DOHH2 (cell line): Measurements from ENCODE around the gene ASRGL1.

Experiments
- H3F3A ChIP-seq: fragments of 200-600 bp; sonication (generic), shearing (Covaris generic); 2 replicates; pipeline ENCODE4 v1.6.0; 2016; ENCODE audit warnings: antibody characterized with exemption, mild to moderate bottlenecking; ENCODE audit not compliant: control insufficient read depth, insufficient read depth
- H3K27ac ChIP-seq: fragments of 200-600 bp; sonication (generic); 2 replicates; pipeline ENCODE4 v1.5.1; 2014; ENCODE audit warnings: low read depth, mild to moderate bottlenecking, low read length, moderate library complexity
- H3K27me3 ChIP-seq: fragments of 200-600 bp; sonication (generic); 2 replicates; pipeline ENCODE4 v1.6.1; 2014; ENCODE audit warnings: mild to moderate bottlenecking, low read length, mixed read lengths; ENCODE audit not compliant: control insufficient read depth
- H3K36me3 ChIP-seq: fragments of 200-600 bp; sonication (generic); 2 replicates; pipeline ENCODE4 v1.6.1; 2014; ENCODE audit warnings: mild to moderate bottlenecking, low read length, moderate library complexity, mixed read lengths; ENCODE audit not compliant: control insufficient read depth
- H3K4me1 ChIP-seq: fragments of 200-600 bp; sonication (generic); 2 replicates; pipeline ENCODE4 v1.6.1; 2014; ENCODE audit warnings: mild to moderate bottlenecking, low read length, mixed read lengths; ENCODE audit not compliant: control insufficient read depth
- H3K4me2 ChIP-seq: fragments of 200-600 bp; sonication (generic); 2 replicates; pipeline ENCODE4 v1.6.0; 2014; ENCODE audit warnings: mild to moderate bottlenecking, low read length, moderate library complexity
- H3K4me3 ChIP-seq: fragments of 200-600 bp; sonication (generic); 2 replicates; pipeline ENCODE4 v1.5.1; 2014; ENCODE audit warnings: mild to moderate bottlenecking, low read length, mixed read lengths
- H3K79me2 ChIP-seq: fragments of 200-600 bp; sonication (generic); 2 replicates; pipeline ENCODE4 v1.6.1; 2014; ENCODE audit warnings: mild to moderate bottlenecking, low read length, mixed read lengths; ENCODE audit not compliant: control insufficient read depth
- H3K9me2 ChIP-seq: fragments of 200-600 bp; sonication (generic); replicated peaks from 2 replicates; pipeline ENCODE4 v1.6.1; 2014; ENCODE audit warnings: mild to moderate bottlenecking, low read length, mixed read lengths; ENCODE audit not compliant: control insufficient read depth
- H3K9me3 ChIP-seq: fragments of 200-600 bp; sonication (generic); 2 replicates; pipeline ENCODE4 v1.6.1; 2014; ENCODE audit warnings: antibody characterized with exemption, low read length, mixed read lengths; ENCODE audit not compliant: control insufficient read depth, insufficient read depth
- H4K20me1 ChIP-seq: fragments of 200-600 bp; sonication (generic); 2 replicates; pipeline ENCODE4 v1.6.0; 2014; ENCODE audit warnings: low read depth, mild to moderate bottlenecking, antibody characterized with exemption, low read length, moderate library complexity; ENCODE audit not compliant: control insufficient read depth, insufficient read depth
- EZH2phosphoT487 ChIP-seq: fragments of 200-600 bp; sonication (generic); IDR thresholded peaks from 2 replicates; pipeline ENCODE4 v1.6.1; 2017; ENCODE audit warnings: borderline replicate concordance, mild to moderate bottlenecking, antibody characterized with exemption, low read length, moderate library complexity, mixed read lengths
- TF ChIP-seq, protein P1 (sequence below): fragments of 200-600 bp; sonication (generic); IDR thresholded peaks from one replicate; pipeline ENCODE4 v1.5.1; 2014; ENCODE audit warnings: antibody characterized with exemption, mild to moderate bottlenecking, low read depth, low read length; ENCODE audit not compliant: poor library complexity, severe bottlenecking

Gene ASRGL1

DNA sequence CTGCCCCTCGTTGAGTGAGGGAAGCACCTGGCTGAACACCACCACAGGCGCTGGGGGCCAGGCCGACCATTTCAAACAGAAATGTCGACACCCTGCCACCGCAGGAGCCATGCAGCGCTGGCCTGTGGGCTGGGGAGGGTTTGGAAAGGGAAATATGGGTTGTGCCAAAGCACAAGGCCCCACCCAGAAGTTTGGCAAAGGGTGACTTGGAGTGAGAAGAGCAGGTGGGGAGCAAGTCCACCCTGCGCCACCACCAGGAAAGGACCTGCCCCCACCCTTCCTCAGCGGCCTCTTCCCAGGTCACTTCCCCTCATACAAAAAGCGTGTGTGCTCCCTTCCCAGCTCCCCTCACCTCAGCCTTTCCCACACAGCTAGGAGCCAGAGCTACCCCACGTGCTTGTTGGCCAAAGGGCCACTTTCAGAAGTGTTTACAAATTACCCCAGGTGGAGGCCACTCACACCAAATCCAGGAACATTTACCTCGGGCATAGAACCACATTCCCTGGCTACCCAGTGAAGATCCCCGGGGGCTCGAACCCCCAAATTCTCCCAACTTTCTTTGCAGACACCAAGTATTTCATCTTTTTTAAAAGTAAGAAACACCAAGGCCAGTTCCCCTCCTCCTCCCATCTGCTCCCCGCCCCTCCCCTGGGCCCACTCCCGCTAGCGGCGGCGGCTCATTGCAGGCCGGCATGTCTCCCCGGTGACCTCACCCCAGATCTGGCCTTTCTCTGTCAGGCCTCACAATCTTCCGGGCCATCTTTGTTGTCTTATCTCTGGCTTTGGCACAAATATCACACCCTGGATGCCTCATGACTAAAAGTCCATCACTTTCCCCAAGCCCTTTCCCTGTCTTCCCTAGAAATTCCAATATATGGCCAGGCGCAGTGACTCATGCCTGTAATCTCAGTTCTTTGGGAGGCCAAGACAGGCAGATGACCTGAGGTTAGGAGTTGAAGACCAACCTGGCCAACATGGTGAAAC, 61.1 kb downstream of the ASRGL1 start:
- H3K4me2 ChIP-seq, result no peak overlapping the region
- H3K36me3 ChIP-seq, result no peaks in the 10 kb centered on the region
- H3K4me1 ChIP-seq, result no peaks in the 10 kb centered on the region
- no peak for TF ChIP-seq EZH2phosphoT487
- TF ChIP-seq, protein P1, sequence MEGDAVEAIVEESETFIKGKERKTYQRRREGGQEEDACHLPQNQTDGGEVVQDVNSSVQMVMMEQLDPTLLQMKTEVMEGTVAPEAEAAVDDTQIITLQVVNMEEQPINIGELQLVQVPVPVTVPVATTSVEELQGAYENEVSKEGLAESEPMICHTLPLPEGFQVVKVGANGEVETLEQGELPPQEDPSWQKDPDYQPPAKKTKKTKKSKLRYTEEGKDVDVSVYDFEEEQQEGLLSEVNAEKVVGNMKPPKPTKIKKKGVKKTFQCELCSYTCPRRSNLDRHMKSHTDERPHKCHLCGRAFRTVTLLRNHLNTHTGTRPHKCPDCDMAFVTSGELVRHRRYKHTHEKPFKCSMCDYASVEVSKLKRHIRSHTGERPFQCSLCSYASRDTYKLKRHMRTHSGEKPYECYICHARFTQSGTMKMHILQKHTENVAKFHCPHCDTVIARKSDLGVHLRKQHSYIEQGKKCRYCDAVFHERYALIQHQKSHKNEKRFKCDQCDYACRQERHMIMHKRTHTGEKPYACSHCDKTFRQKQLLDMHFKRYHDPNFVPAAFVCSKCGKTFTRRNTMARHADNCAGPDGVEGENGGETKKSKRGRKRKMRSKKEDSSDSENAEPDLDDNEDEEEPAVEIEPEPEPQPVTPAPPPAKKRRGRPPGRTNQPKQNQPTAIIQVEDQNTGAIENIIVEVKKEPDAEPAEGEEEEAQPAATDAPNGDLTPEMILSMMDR, result no peak
- H3K4me3 ChIP-seq, result no peak overlapping the region
- H4K20me1 ChIP-seq, result 0 out of 2 replicates have a peak, but pooled peaks cover 3% of the 10 kb centered on the region
- H3K9me3 ChIP-seq, result no peaks in the 10 kb centered on the region
- H3K27me3 ChIP-seq, result peaks cover 3% of the 10 kb centered on the region; the same call in 1 of the 2 replicates
- H3F3A ChIP-seq, result no peaks in the 10 kb centered on the region
- H3K79me2 ChIP-seq, result no peaks in the 10 kb centered on the region
- H3K9me2 ChIP-seq, result no peaks in the 10 kb centered on the region
- no peak overlapping the region for H3K27ac ChIP-seq

DNA sequence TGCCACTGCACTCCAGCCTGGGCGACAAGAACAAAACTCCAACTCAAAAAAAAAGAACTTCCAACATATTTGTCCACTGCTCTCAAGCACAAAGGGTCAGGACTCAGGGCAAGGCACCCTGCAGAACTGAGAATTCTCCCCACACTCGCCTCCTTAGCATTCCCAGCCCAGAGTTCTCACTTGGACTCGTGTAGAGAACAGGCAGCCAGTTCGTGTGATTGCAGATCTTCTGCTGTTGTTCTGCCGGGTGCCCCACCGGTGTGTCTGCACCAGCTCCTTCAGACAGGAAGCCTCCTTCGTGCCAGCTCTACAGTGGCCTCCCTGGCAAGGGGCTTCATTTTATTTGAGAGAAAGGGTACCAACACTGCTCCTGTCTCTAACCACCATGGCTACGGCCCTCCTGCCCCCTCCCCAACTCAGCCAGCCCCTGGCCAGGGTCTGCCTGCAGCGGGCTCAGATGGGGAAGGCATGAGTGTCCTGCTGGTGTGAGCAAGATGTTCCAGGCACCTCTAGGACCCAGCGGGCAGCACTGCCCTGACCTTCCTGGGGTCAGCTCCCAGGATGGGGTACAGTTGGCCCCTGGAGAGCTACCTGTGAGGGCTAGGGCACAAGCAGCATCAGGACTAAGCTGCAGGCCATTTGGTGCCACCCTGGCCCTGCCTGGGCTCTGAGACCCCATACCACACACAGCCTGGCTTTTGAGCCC, 62.1 kb downstream of the ASRGL1 start:
- no peaks in the 10 kb centered on the region for H3K79me2 ChIP-seq
- H3K4me2 ChIP-seq, result no peak overlapping the region
- H3K9me3 ChIP-seq, result no peaks in the 10 kb centered on the region
- 0 out of 2 replicates have a peak, but pooled peaks cover 3% of the 10 kb centered on the region for H4K20me1 ChIP-seq
- H3K4me3 ChIP-seq, result no peak overlapping the region
- no peak for TF ChIP-seq EZH2phosphoT487
- TF ChIP-seq, protein P1, result no peak
- H3K27me3 ChIP-seq, result peaks cover 3% of the 10 kb centered on the region; the same call in 1 of the 2 replicates
- H3K27ac ChIP-seq, result no peak overlapping the region
- no peaks in the 10 kb centered on the region for H3K9me2 ChIP-seq
- H3K4me1 ChIP-seq, result no peaks in the 10 kb centered on the region
- no peaks in the 10 kb centered on the region for H3F3A ChIP-seq
- H3K36me3 ChIP-seq, result no peaks in the 10 kb centered on the region

DNA sequence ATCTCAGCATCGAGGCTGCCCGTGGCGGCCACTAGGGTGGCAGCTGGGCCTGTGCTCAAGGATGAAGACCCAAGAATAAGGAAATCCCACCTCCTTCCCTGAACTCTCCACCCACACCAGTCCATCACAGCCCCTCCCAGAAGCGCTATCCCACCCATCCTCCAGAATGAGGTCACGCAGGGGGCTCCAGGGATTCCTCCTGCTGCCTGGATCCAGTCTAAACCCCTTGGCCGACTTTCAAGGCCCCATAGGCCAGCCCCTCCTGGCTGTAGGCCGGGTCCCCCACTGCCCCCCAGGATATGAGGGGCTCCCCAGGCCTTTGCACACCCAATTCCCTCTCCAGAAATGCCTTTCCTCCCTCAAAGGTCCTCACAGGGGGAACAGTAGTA, 62.6 kb downstream of the ASRGL1 start:
- Histone ChIP-seq H3K79me2 (no peaks in the 10 kb centered on the region), H3K27me3 (peaks cover 3% of the 10 kb centered on the region; the same call in 1 of the 2 replicates), H3K9me3 (no peaks in the 10 kb centered on the region), H3K36me3 (no peaks in the 10 kb centered on the region), H4K20me1 (0 out of 2 replicates have a peak, but pooled peaks cover 3% of the 10 kb centered on the region), H3F3A (no peaks in the 10 kb centered on the region), H3K27ac (no peak overlapping the region), H3K4me2 (no peak overlapping the region), H3K4me3 (no peak overlapping the region), H3K4me1 (no peaks in the 10 kb centered on the region), H3K9me2 (no peaks in the 10 kb centered on the region)
- TF ChIP-seq, protein P1, result no peak
- TF ChIP-seq EZH2phosphoT487, result no peak
